Measurements from ENCODE around the gene GKN1.

Gene GKN1

DNA sequence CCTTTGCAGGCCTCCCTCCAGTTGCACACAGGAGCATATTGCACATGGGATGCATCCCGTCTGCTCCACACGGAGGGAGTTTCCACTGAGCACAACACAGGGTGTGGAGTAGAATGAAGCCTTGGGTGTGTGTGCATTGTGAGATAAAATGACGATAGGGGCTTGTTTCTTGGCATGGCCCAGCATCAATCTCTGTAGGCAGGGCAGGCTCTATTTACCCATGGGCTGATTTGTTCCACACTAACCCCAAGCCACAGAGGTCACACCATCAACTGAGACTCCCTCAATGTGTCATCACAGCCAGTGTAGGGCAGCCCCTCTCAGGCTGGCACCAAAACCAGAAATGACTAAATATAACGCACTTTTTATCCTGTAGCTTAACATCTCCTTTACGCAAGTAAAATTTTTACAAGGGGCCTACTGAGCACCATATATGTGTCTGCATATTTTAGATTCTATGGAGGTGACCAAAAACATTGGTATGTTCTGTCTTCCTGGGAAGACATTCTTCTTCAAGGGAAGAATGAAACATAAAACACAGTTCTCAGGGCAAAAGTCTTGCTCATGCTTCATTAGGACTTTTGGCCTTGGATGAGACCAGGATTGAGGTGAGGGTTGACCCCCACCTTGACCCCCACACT is 2.7 kb upstream of the GKN1 start:
- H3K4me3 ChIP-seq (ENCODE audit: low read length): no peak overlapping the region
- peak; percentile 49 for DNase-seq (ENCODE audit: low read depth)
- TF ChIP-seq, protein P1, sequence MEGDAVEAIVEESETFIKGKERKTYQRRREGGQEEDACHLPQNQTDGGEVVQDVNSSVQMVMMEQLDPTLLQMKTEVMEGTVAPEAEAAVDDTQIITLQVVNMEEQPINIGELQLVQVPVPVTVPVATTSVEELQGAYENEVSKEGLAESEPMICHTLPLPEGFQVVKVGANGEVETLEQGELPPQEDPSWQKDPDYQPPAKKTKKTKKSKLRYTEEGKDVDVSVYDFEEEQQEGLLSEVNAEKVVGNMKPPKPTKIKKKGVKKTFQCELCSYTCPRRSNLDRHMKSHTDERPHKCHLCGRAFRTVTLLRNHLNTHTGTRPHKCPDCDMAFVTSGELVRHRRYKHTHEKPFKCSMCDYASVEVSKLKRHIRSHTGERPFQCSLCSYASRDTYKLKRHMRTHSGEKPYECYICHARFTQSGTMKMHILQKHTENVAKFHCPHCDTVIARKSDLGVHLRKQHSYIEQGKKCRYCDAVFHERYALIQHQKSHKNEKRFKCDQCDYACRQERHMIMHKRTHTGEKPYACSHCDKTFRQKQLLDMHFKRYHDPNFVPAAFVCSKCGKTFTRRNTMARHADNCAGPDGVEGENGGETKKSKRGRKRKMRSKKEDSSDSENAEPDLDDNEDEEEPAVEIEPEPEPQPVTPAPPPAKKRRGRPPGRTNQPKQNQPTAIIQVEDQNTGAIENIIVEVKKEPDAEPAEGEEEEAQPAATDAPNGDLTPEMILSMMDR (IDR thresholded peaks at IDR 0.05; ENCODE audit: insufficient read depth, low read depth, low read length, missing control alignments): no peak

DNA sequence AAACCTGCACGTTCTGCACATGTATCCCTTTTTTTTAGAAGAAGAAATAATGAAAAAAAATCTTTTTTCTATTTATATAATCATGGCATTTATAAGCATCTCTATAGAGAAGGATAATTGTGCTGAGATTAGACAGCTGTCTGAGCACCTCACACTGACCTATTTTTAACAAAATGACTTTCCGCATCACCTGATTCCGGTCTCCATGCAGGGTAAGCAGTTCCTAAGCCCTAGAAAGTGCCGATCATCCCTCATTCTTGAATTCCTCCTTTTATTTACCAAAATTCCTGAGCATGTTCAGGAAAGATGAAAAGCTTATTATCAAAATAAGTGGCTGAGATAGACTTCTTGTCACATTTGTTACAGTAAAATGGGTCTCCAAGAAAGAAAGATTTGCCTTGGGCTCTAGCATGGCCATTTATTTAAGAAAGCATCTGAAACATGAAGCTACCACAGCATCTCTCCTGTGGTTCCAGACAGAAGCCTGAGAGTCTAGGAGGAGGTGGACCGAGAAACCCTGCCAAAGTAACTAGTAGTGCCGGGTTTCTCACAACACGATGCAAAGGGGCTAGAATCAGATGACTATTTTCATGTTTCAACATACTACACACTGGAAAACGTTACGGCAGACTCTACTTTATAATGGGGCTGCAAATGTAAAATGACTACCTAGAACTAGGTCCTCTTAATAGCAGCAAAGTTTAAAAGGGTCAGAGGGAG is 670 bp downstream of the GKN1 start:
- TF ChIP-seq, protein P1 (IDR thresholded peaks at IDR 0.05; ENCODE audit: insufficient read depth, low read depth, low read length, missing control alignments): no peak
- no peak for DNase-seq (ENCODE audit: low read depth)
- H3K4me3 ChIP-seq (ENCODE audit: low read length): no peak overlapping the region

DNA sequence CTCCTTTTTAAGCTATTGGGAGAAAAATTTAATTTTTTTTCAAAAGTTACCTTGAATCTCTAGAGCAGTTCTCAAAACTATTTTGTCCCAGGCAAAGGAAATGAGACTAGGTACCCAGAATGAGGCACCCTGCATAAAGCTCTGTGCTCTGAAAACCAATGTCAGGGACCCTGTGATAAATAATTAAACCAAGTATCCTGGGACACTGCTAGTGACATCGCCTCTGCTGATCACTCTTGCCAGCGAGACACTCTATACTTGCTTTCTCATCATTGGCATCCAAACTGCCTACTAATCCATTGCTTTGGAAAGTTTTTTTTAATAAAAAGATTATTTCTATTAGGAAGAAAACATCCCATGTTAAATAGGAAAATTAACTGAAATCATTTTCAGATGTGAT is 1.4 kb downstream of the GKN1 start:
- TF ChIP-seq, protein P1 (IDR thresholded peaks at IDR 0.05; ENCODE audit: insufficient read depth, low read depth, low read length, missing control alignments): no peak

DNA sequence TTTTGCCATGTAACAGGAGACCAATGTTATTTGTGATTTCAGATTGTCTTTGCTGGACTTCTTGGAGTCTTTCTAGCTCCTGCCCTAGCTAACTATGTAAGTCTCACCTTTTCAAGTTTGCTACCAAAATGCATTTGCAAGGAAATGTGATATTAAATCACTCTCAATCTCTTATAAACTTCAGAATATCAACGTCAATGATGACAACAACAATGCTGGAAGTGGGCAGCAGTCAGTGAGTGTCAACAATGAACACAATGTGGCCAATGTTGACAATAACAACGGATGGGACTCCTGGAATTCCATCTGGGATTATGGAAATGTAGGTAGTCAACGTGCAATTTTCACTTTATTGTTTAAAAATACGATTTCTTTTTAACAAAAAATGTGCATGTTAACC is 3.0 kb downstream of the GKN1 start:
- DNase-seq (ENCODE audit: low read depth): no peak
- no peak overlapping the region for H3K4me3 ChIP-seq (ENCODE audit: low read length)
- TF ChIP-seq, protein P1 (IDR thresholded peaks at IDR 0.05; ENCODE audit: insufficient read depth, low read depth, low read length, missing control alignments): no peak

More for the DNA sequence above, 1.4 kb downstream of the GKN1 start:
- DNase-seq (ENCODE audit: low read depth): no peak
- no peak overlapping the region for H3K4me3 ChIP-seq (ENCODE audit: low read length)

DNA sequence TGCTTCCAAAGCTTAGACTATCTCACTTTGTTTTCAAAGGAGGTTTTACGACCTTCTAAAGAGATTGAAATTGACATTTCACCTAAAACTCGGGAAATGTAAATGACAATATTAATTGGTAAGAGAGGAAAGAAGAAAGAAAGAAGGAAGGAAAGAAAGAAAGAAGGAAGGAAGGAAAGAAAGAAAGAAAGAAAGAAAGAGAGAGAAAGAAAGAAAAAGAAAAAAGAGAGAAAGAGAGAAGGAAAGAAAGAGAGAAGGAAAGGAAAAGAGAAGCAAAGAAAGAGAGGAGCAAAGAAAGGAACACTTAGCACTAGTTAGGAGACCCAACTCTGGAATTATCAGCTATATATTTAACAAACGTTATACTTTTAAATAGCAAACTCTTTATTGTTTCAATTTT is 3.7 kb downstream of the GKN1 start:
- no peak for DNase-seq (ENCODE audit: low read depth)

DNA sequence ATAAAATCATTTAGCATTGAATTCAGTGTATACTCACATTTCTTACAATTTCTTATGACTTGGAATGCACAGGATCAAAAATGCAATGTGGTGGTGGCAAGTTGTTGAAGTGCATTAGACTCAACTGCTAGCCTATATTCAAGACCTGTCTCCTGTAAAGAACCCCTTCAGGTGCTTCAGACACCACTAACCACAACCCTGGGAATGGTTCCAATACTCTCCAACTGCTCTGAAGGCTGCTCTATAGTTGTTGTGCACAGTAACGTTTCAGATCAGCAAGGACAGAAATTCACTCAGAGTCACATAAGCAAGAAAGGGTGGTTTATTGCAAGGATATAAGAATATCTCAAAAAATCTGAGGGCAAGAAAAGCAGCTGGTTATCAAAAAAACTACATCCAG is 6.5 kb downstream of the GKN1 start:
- TF ChIP-seq, protein P1 (IDR thresholded peaks at IDR 0.05; ENCODE audit: insufficient read depth, low read depth, low read length, missing control alignments): no peak
- no peak for DNase-seq (ENCODE audit: low read depth)
- no peak overlapping the region for H3K4me3 ChIP-seq (ENCODE audit: low read length)

More for the DNA sequence above, 3.7 kb downstream of the GKN1 start:
- TF ChIP-seq, protein P1 (IDR thresholded peaks at IDR 0.05; ENCODE audit: insufficient read depth, low read depth, low read length, missing control alignments): no peak
- no peak overlapping the region for H3K4me3 ChIP-seq (ENCODE audit: low read length)
